ENCODE measurements around the gene ARHGAP19. TPM values are rescaled to one million over a fixed set of nuclear protein-coding genes. Genes with fewer than 3 reads are reported as not detected.

ARHGAP19 gene
- total and polyA plus RNA-seq, 7 donors: 3.0 to 9.1 (median 6.0) TPM

DNA sequence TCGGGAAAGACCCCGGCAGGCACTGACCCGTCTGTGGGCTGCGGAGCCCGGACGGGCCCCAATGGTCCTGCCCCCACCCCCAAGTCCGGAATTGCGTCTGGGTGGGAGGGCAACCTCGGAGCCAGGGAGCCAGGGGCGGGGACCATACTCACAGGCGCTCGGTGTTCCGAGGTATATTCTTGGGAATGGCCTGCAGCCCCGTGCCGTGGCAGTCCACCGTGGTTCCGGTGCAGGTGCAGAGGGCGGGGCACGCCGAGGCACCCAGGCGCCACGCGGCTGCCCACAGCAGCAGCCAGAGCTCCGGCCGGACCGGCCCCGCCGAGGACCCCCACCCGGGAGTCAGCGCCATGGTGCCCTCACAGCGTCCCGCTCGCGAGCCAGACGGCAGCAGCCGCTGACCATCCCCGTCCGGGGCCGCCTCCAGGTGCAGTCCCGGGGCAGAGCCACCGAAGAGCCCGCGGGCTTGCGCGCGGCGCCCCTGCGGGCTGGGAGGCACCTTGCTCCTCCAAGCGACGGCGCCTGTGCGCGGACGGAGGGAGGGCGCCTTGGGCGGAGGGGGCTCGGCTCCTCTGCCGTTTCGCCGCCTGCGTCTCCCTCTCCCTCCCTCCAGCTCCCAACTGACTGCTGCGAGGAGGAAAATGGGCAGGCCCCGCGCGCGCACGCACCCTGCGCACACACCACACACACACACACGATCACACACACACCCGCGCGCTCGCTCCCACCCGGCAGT is 106.9 kb downstream of the ARHGAP19 start, which contains the start of gene SLIT1:
TSS of gene SLIT1 (minus strand) at position 634 of the 733 bp plus-strand sequence. CDS start at position 349, 285 bp downstream.
- TF ChIP-seq POLR2A (IDR thresholded peaks at IDR 0.05) (no peak), EP300 (IDR thresholded peaks at IDR 0.05) (no peak), POLR2AphosphoS5 (IDR thresholded peaks at IDR 0.05) (no peak)
- TF ChIP-seq, protein P1, sequence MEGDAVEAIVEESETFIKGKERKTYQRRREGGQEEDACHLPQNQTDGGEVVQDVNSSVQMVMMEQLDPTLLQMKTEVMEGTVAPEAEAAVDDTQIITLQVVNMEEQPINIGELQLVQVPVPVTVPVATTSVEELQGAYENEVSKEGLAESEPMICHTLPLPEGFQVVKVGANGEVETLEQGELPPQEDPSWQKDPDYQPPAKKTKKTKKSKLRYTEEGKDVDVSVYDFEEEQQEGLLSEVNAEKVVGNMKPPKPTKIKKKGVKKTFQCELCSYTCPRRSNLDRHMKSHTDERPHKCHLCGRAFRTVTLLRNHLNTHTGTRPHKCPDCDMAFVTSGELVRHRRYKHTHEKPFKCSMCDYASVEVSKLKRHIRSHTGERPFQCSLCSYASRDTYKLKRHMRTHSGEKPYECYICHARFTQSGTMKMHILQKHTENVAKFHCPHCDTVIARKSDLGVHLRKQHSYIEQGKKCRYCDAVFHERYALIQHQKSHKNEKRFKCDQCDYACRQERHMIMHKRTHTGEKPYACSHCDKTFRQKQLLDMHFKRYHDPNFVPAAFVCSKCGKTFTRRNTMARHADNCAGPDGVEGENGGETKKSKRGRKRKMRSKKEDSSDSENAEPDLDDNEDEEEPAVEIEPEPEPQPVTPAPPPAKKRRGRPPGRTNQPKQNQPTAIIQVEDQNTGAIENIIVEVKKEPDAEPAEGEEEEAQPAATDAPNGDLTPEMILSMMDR (IDR thresholded peaks at IDR 0.05): no peak
- Histone ChIP-seq H3K4me1 (peaks cover 0 to 12% (median 10%) of the 10 kb centered on the region in 4 donors), H3K27me3 (peaks cover 19 to 50% (median 27%) of the 10 kb centered on the region in 3 donors), H3K36me3 (no peaks in the 10 kb centered on the region), H3K27ac (no peak within 1 kb of the TSS), H3K4me3 (peak within 1 kb of the TSS in 3 of 4 donors; percentile 9 to 34 (median 15)), H3K9me3 (no peaks in the 10 kb centered on the region)
- intact Hi-C loops (cut with DNase I): no loop called here
- 1% methylated on average over 74 of the region's 74 CpGs for WGBS, 2 donors
- no peak for DNase-seq

DNA sequence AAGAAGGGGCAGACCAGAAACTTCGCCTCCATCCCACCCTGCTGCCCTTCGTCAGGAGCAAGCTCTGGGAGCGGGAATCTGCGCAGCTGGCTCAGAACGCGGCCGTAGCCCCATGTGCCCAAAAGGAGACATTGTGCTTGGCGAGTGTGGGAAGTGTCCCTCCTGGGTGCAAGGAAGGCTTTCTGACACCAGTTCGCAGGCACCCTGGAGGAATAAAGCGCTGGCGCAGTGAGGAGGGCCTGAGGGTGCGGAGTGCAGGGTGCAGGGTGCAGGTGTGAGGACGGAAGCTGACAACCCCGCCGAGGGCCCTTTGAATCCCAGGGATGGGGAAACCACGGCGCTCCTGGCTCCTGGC is 107.5 kb downstream of the ARHGAP19 start:
- Histone ChIP-seq H3K9me3 (no peaks in the 10 kb centered on the region), H3K4me3 (no peak overlapping the region), H3K27me3 (peaks cover 19 to 51% (median 27%) of the 10 kb centered on the region in 3 donors), H3K27ac (no peak overlapping the region), H3K36me3 (no peaks in the 10 kb centered on the region), H3K4me1 (peaks cover 0 to 12% (median 10%) of the 10 kb centered on the region in 4 donors)
- DNase-seq: no peak
- TF ChIP-seq POLR2A (IDR thresholded peaks at IDR 0.05) (no peak), POLR2AphosphoS5 (IDR thresholded peaks at IDR 0.05) (no peak)
- 17 to 19% methylated on average over 17 of the region's 17 CpGs for WGBS, 2 donors
- intact Hi-C loops (cut with DNase I): no loop called here

DNA sequence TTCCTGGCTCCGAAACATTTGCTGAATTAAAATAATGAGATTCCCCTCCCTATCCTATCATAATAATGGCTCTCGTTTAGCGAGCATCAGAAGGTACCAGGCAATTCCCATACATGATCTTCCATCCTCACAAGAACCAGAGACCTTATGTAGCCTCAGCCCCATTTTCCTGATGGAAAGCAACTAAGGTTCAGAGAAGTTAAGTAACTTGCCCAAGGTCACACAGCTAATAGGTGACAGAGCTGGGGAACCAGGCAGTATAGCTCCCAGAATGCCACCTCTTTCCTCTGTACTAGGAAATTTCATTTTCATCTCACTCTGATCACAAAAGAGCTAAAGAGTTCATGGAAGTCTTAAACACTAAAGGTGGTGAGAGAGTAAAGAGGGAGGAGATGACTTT is 109.1 kb downstream of the ARHGAP19 start:
- no peak for TF ChIP-seq POLR2A (IDR thresholded peaks at IDR 0.05)
- H3K9me3 ChIP-seq: no peaks in the 10 kb centered on the region
- H3K36me3 ChIP-seq: no peaks in the 10 kb centered on the region
- WGBS, 2 donors: 78 to 89% methylated on average over 3 of the region's 3 CpGs
- intact Hi-C loops (cut with DNase I): no loop called here
- H3K27me3 ChIP-seq: peaks cover 19 to 53% (median 27%) of the 10 kb centered on the region in 3 donors
- H3K27ac ChIP-seq: no peak overlapping the region
- H3K4me3 ChIP-seq: no peak overlapping the region
- H3K4me1 ChIP-seq: peaks cover 0 to 19% (median 12%) of the 10 kb centered on the region in 4 donors
- DNase-seq: no peak

DNA sequence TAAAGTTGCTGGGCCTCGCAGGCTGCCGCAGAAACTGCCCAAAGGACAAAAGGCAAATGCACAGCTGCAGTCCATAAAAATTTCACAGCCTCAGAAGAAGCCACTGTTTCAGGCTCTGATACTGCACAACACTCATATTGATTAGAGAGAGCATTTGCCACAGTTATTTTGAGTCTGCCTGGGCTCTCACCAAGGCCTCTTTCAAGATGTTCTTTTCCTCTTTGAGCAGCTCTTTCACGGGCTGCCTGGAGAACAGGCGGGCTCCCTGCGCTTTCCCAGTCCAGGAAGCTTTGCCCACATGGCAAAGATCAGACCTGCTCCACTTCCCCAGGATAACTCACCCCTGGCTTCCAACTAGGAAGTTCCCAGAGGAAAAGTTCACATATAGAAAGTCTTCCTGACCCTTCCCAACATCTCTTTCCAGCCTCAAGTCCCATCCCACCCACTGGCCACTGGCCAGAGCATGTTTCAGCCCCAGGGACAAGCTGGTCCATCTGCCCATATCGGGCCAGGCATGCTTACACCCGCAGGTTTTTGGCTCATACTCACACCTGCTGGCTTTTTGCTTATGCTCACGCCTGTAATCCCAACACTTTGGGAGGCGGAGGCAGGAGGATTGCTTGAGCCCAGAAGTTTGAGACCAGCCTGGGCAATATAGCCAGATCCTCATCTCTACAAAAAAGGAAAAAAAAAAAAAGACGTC is 110.0 kb downstream of the ARHGAP19 start:
- Histone ChIP-seq H3K4me3 (no peak overlapping the region), H3K36me3 (no peaks in the 10 kb centered on the region), H3K27ac (no peak overlapping the region), H3K27me3 (peaks cover 19 to 54% (median 27%) of the 10 kb centered on the region in 3 donors), H3K9me3 (no peaks in the 10 kb centered on the region), H3K4me1 (peaks cover 0 to 19% (median 12%) of the 10 kb centered on the region in 4 donors)
- no peak for DNase-seq
- no peak for TF ChIP-seq POLR2AphosphoS5 (IDR thresholded peaks at IDR 0.05)
- TF ChIP-seq, protein P1 (IDR thresholded peaks at IDR 0.05): no peak
- TF ChIP-seq POLR2A (IDR thresholded peaks at IDR 0.05): no peak
- no peak for TF ChIP-seq EP300 (IDR thresholded peaks at IDR 0.05)
- intact Hi-C loops (cut with DNase I): no loop called here
- 81 to 87% methylated on average over 10 of the region's 10 CpGs for WGBS, 2 donors

DNA sequence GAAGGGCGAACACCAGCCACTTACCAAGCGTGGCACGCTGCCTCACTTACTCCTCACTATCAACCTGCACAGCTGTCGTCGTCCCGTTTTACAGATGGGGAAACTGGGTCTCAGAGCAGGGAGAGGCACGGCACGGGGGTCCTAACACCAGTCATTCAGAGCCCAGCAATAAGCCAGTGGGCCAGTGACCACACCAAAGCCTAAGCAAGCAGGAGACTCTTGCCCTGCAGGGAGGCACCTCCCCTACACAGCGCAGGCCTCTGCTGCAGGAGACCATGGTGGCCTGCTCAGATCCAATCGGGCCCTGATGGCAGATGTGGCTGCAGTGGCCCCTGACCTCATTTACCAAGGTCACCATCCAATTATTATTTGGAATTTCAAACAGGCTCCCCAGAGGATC is 111.5 kb downstream of the ARHGAP19 start:
- WGBS, 2 donors: 86 to 95% methylated on average over 10 of the region's 10 CpGs
- Histone ChIP-seq H3K4me3 (no peak overlapping the region), H3K27me3 (peaks cover 14 to 54% (median 25%) of the 10 kb centered on the region in 3 donors), H3K27ac (no peak overlapping the region), H3K9me3 (no peaks in the 10 kb centered on the region), H3K4me1 (peaks cover 0 to 17% (median 11%) of the 10 kb centered on the region in 4 donors), H3K36me3 (no peaks in the 10 kb centered on the region)
- no peak for DNase-seq
- intact Hi-C loops (cut with DNase I): no loop called here
- TF ChIP-seq, protein P1 (IDR thresholded peaks at IDR 0.05): no peak

Data from sigmoid colon (tissue), 7 donors.